Right lobe of liver (tissue), 6 donors: ENCODE results near the gene BRPF3. TPM values are rescaled to one million over a fixed set of nuclear protein-coding genes. Genes with fewer than 3 reads are reported as not detected.

ENCODE experiments used
- ATAC-seq, 4 donors: fragments of 200-7000 bp; cut with Tn5 transposase; one replicate each; pipeline ENCODE4 v1.9.1; 2020; ENCODE audit warnings: mild to moderate bottlenecking in 4 of 4, moderate library complexity in 4 of 4
- DNase-seq, 3 donors: peaks; one replicate each; pipeline ENCODE4 v3.0.0-alpha.2; 2020
- H3K27ac ChIP-seq, 3 donors: fragments of 200-600 bp; one replicate each; pipeline ENCODE4 v1.8.0; 2022
- H3K27me3 ChIP-seq, 2 donors: fragments of 200-600 bp; one replicate each; pipeline ENCODE4 v1.8.0; 2022
- H3K36me3 ChIP-seq, 4 donors: fragments of 200-600 bp; sonication (generic) in 1 of 4; one replicate each; pipeline versions ENCODE4 v1.5.1 to v1.8.0; 2017 to 2022; ENCODE audit warnings: control low read depth in 1 of 4
- H3K4me1 ChIP-seq, 4 donors: fragments of 200-600 bp; sonication (generic) in 1 of 4; one replicate each; pipeline versions ENCODE4 v1.5.1 to v1.8.0; 2017 to 2022; ENCODE audit warnings: control low read depth in 1 of 4
- H3K4me3 ChIP-seq, 3 donors: fragments of 200-600 bp; one replicate each; pipeline ENCODE4 v1.8.0; 2022
- H3K9me3 ChIP-seq, 4 donors: fragments of 200-600 bp; sonication (generic) in 1 of 4; one replicate each; pipeline versions ENCODE4 v1.5.1 to v1.8.0; 2017 to 2022; ENCODE audit warnings: control low read depth in 1 of 4
- CTCF ChIP-seq, 4 donors: fragments of 200-600 bp in 3 of 4; fragments of 450-650 bp in 1 of 4; IDR thresholded peaks; one replicate each; pipeline versions ENCODE4 v1.5.1 to v1.8.0; 2016 to 2022; ENCODE audit warnings: antibody characterized with exemption in 4 of 4, mild to moderate bottlenecking in 2 of 4
- POLR2A ChIP-seq: fragments of 450-650 bp; IDR thresholded peaks from one replicate; pipeline ENCODE4 v1.6.1; 2017; ENCODE audit warnings: antibody characterized with exemption, mild to moderate bottlenecking
- WGBS: methylation state at CpG from one replicate; pipeline ENCODE4 v1.1.6; 2018; ENCODE audit warnings: low coverage, low lambda C conversion rate; ENCODE audit not compliant: insufficient coverage; ENCODE audit errors: missing lambda C conversion rate; 5-methylcytosine and 5-hydroxymethylcytosine counted together
- intact Hi-C, 2 donors: fragments of 100-400 bp; cut with DNase I; formaldehyde crosslinking; loops; one replicate each; pipeline versions ENCODE4 v1.11.2 to v1.14.1; 2022
- total RNA-seq, 6 experiments: library from RNA; depleted of rRNA in 2 of 6; stranded (reverse); fragments of >200 nt in 2 of 6; fragmentation: NEBNext Ultra II Directional in 3 of 6; extraction: Animal tissue kit (Norgen Biotek cat#: 25700) in 3 of 6; gene quantifications; one replicate each; pipeline versions ENCODE4 v1.1.0 to v1.2.4, GENCODE V29; 2016 to 2023
- donor health status: DM: no; HTN: yes; CAD: no.
- donor health status: DM: no; HTN: no; CAD: no.
- donor health status: DM: no; HTN: no; CAD: no.
- donor health status: DM: no; HTN: yes; CAD: no.
- donor health status: DM: no; HTN: yes; CAD: no.

BRPF3 gene
- total RNA-seq, 6 experiments from 2014 or later = 14.2 to 20.8 (median 18.6) TPM

GRCh38 chr6:36207155-36207554 is 10.6 kb downstream of the BRPF3 start:
- intact Hi-C loops = no loop called here
- TF ChIP-seq CTCF (IDR thresholded peaks at IDR 0.05) (no peak), POLR2A (no peak)
- Histone ChIP-seq H3K27me3 (no peaks in the 10 kb centered on the region), H3K36me3 (peaks cover 4 to 83% (median 36%) of the 10 kb centered on the region in 4 donors), H3K4me1 (no peaks in the 10 kb centered on the region), H3K27ac (no peak overlapping the region), H3K9me3 (no peaks in the 10 kb centered on the region), H3K4me3 (no peak overlapping the region)
- WGBS = 90% methylated on average over 2 of the region's 8 CpGs
- ATAC-seq (no peak), DNase-seq (no peak)

- Histone ChIP-seq H3K27ac (no peak overlapping the region), H3K27me3 (no peaks in the 10 kb centered on the region), H3K36me3 (peaks cover 4 to 90% (median 33%) of the 10 kb centered on the region in 4 donors), H3K4me1 (no peaks in the 10 kb centered on the region), H3K9me3 (no peaks in the 10 kb centered on the region), H3K4me3 (no peak overlapping the region)
- WGBS = 100% methylated on average over 1 of the region's 1 CpG
- ATAC-seq = no peak
- no peak for TF ChIP-seq POLR2A
- TF ChIP-seq CTCF (IDR thresholded peaks at IDR 0.05) = no peak
- intact Hi-C loops = no loop called here
- no peak for DNase-seq
Measured at GRCh38 chr6:36209606-36210005, 13.1 kb downstream of the BRPF3 start.

- ATAC-seq (no peak), DNase-seq (no peak)
- Histone ChIP-seq H3K27me3 (no peaks in the 10 kb centered on the region), H3K27ac (no peak overlapping the region), H3K4me3 (no peak overlapping the region), H3K36me3 (peaks cover 4 to 87% (median 31%) of the 10 kb centered on the region in 4 donors), H3K4me1 (no peaks in the 10 kb centered on the region), H3K9me3 (no peaks in the 10 kb centered on the region)
- intact Hi-C loops = no loop called here
- no peak for TF ChIP-seq POLR2A
- TF ChIP-seq CTCF (IDR thresholded peaks at IDR 0.05) = no peak
- 93% methylated on average over 7 of the region's 14 CpGs for WGBS
Measured at GRCh38 chr6:36210182-36210581, 13.6 kb downstream of the BRPF3 start.

- H3K9me3 ChIP-seq = no peaks in the 10 kb centered on the region
- H3K36me3 ChIP-seq = peaks cover 4 to 89% (median 32%) of the 10 kb centered on the region in 4 donors
- H3K4me3 ChIP-seq = no peak overlapping the region
- H3K4me1 ChIP-seq = no peaks in the 10 kb centered on the region
- TF ChIP-seq POLR2A (no peak), CTCF (IDR thresholded peaks at IDR 0.05) (no peak)
- ATAC-seq (no peak), DNase-seq (no peak)
- intact Hi-C loops = no loop called here
- no peaks in the 10 kb centered on the region for H3K27me3 ChIP-seq
- WGBS = 97% methylated on average over 9 of the region's 18 CpGs
- H3K27ac ChIP-seq = no peak overlapping the region
Measured at GRCh38 chr6:36210886-36211595, 14.5 kb downstream of the BRPF3 start.
